Heart left ventricle (tissue), 13 donors: Measurements from ENCODE around the gene CSPG4.

ENCODE experiments used
- POLR2A ChIP-seq, 2 donors: fragments of 450-650 bp; IDR thresholded peaks; one replicate each; pipeline ENCODE4 v1.6.1; 2017; ENCODE audit warnings: antibody characterized with exemption in 2 of 2, mild to moderate bottlenecking in 2 of 2, moderate library complexity in 2 of 2
- TF ChIP-seq, protein P1 (sequence below), 12 donors: fragments of 200-600 bp; sonication (generic) in 4 of 12; IDR thresholded peaks; one replicate each; pipeline versions ENCODE4 v1.5.0 to v1.8.0; 2018 to 2022; ENCODE audit warnings: antibody characterized with exemption in 12 of 12, mild to moderate bottlenecking in 5 of 12
- donor health status: ischemic (EF 13 %, LVEDD 7.1; RV severe dilation, severe dysfunction).
- donor health status: DM: no; HTN: yes; CAD: no.
- donor health status: DM: no; HTN: no; CAD: no.
- donor health status: ischemic (EF 25% LVEDD 6.9; RV normal size, moderate dysfunction).
- donor health status: ischemic (EF 25% LVEDD 5.7; RV mildly dilated, moderate dysfunction).
- donor health status: ischemic (EF 35%, LVEDD 5.7; RV mildly dilated, moderate dysfunction).
- donor health status: nonischemic (EF 11% LVEDD 7.7; RV severe dilation, severe dysfunction).
- donor health status: DM: yes; HTN: yes; CAD: no.
- donor health status: PGD.
- donor health status: ischemic (EF 29% LVEDD 5.4; RV normal size, mild dysfunction).
- donor health status: nonischemic (EF 23%, LVEDD 6.1; RV moderate dilation, normal function).

DNA sequence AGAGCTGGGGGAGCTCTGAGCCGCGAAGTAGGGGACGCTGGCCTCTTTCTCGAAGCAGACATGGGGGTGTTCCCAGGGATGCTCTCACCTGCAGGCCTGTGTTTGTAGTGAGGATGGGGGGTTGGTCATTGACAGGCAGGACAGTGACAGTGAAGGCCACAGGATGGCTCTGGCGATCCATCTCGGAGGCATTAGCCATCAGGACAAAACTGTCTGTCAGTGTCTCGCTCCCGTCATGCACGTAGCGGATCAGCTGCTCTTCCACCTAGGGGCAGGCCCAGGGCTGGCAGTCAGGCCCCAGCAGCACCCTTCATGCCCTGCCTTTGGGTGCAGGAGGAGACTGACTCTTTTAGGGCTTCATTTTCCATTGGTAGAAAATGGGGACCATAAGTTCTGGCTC is 28.0 kb downstream of the CSPG4 start:
- TF ChIP-seq, protein P1, sequence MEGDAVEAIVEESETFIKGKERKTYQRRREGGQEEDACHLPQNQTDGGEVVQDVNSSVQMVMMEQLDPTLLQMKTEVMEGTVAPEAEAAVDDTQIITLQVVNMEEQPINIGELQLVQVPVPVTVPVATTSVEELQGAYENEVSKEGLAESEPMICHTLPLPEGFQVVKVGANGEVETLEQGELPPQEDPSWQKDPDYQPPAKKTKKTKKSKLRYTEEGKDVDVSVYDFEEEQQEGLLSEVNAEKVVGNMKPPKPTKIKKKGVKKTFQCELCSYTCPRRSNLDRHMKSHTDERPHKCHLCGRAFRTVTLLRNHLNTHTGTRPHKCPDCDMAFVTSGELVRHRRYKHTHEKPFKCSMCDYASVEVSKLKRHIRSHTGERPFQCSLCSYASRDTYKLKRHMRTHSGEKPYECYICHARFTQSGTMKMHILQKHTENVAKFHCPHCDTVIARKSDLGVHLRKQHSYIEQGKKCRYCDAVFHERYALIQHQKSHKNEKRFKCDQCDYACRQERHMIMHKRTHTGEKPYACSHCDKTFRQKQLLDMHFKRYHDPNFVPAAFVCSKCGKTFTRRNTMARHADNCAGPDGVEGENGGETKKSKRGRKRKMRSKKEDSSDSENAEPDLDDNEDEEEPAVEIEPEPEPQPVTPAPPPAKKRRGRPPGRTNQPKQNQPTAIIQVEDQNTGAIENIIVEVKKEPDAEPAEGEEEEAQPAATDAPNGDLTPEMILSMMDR (IDR thresholded peaks at IDR 0.05): no peak
- TF ChIP-seq POLR2A (IDR thresholded peaks at IDR 0.05): no peak
